GM12891 (cell line): ENCODE measurements around the gene UGCG.

Experiments
- PAX5 ChIP-seq: IDR thresholded peaks from 2 replicates; pipeline ENCODE4 v1.6.1; 2011; ENCODE audit warnings: low read length, moderate library complexity, mild to moderate bottlenecking; ENCODE audit not compliant: insufficient read depth, severe bottlenecking
- POLR2A ChIP-seq: IDR thresholded peaks from 2 replicates; pipeline ENCODE4 v1.6.1; 2011; ENCODE audit warnings: low read depth, low read length, control low read depth
- POLR2AphosphoS5 ChIP-seq: IDR thresholded peaks from 2 replicates; pipeline ENCODE4 v1.6.1; 2011; ENCODE audit warnings: low read depth, low read length, control low read depth

- TF ChIP-seq POLR2AphosphoS5 (no peak), POLR2A (no peak), PAX5 (no peak)
These were observed 58.4 kb downstream of the UGCG start for GRCh38 chr9:111955048-111955447.
